Measurements from ENCODE around the gene BEST1.

DNA sequence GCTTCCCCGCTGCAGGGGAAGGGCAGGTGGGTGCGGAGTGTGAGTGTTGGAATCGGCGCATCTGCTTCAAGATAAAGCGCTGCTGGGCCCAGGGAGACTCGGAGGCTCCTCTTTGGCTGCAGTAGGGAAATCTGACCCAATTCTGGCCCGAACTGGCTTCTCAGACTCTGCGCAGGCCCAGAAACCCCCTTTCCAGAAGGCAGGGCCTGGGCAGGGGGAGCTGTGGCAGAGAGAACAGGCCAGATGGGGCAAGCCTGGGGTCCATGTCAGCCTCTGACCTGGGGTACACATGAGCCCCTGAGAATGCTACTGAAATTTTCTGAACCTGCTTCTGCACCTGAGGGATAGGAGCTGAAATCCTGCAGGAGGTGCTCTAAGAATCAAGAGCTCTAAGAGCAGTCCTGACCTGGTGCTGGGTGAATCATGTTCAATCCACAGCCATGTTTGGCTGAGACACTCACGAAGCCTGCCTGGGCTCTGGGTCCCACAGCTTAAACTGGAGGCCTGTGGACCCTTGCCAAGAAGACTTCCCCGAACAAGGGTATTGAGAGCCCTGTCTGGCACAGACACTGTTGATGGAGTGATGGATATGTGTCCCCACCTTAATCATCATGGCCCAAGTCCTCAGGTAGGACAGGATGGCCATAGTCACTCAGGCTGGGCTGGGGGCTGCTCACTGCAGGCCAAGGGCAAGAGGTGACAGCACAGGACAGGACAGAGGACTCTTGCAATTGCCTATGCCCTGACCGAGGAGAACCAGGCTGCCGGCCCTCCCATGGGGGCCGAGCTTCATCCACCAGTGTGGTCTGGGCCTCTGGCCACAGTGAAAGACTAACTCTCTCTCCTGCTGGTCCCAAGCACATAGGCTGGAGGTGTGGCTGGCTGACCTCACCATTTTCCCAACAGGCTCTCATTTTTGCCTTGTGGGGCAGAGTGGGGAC, 39.7 kb upstream of the BEST1 start:
- TF ChIP-seq EZH2 (IDR thresholded peaks at IDR 0.05; ENCODE audit: borderline replicate concordance, low read length): no peak
- no peak for TF ChIP-seq CTCF (conservative IDR thresholded peaks at IDR 0.05 in 1 of 2, IDR thresholded peaks at IDR 0.05 in 1 of 2; ENCODE audit: extremely low read depth in 1 of 2, insufficient read depth in 1 of 2, low read depth in 1 of 2, low read length in 2 of 2)
